Vagina (tissue), 2 donors: Measurements from ENCODE around the gene CDKN2AIP.

Experiments
- POLR2A ChIP-seq, 2 donors: fragments of 450-650 bp; IDR thresholded peaks; one replicate each; pipeline ENCODE4 v1.6.1; 2017; ENCODE audit warnings: antibody characterized with exemption in 2 of 2, mild to moderate bottlenecking in 2 of 2, moderate library complexity in 2 of 2
- POLR2AphosphoS5 ChIP-seq, 2 donors: sonication (generic); formaldehyde crosslinking; IDR thresholded peaks; one replicate each; pipeline ENCODE4 v1.9.0; 2017; ENCODE audit warnings: antibody characterized with exemption in 2 of 2, mild to moderate bottlenecking in 2 of 2, low read depth in 1 of 2; ENCODE audit not compliant: insufficient read depth in 1 of 2
- TF ChIP-seq, protein P1 (sequence below), 3 experiments: fragments of 450-650 bp in 2 of 3; fragments of 200-600 bp in 1 of 3; sonication (generic) in 1 of 3; IDR thresholded peaks; one replicate each; pipeline ENCODE4 v1.5.1; 2017 to 2019; ENCODE audit warnings: antibody characterized with exemption in 3 of 3, mild to moderate bottlenecking in 2 of 3, moderate library complexity in 2 of 3

DNA sequence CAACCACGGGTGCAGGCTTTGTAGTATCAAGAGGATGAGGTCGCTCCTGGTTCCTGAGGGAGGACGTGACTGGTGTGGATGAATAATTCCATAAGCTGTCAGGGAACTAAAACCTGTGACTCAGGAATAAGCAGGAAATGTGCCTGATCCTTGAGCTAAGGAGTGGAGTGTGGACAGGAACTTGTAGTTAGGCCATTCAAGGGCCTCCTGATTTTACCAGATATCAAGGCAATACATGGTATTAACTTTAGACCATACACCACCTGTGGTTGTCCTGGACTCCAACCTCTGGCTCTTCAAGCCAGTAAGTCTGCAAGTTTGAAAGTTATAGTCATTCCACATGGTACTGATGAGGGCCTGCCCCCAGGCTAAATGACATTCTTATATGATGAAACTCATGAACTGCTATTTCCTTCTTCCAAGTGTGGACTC lies 48.4 kb downstream of the CDKN2AIP start:
- TF ChIP-seq, protein P1, sequence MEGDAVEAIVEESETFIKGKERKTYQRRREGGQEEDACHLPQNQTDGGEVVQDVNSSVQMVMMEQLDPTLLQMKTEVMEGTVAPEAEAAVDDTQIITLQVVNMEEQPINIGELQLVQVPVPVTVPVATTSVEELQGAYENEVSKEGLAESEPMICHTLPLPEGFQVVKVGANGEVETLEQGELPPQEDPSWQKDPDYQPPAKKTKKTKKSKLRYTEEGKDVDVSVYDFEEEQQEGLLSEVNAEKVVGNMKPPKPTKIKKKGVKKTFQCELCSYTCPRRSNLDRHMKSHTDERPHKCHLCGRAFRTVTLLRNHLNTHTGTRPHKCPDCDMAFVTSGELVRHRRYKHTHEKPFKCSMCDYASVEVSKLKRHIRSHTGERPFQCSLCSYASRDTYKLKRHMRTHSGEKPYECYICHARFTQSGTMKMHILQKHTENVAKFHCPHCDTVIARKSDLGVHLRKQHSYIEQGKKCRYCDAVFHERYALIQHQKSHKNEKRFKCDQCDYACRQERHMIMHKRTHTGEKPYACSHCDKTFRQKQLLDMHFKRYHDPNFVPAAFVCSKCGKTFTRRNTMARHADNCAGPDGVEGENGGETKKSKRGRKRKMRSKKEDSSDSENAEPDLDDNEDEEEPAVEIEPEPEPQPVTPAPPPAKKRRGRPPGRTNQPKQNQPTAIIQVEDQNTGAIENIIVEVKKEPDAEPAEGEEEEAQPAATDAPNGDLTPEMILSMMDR (IDR thresholded peaks at IDR 0.05) = no peak
- TF ChIP-seq POLR2A (IDR thresholded peaks at IDR 0.05) = no peak
- no peak for TF ChIP-seq POLR2AphosphoS5 (IDR thresholded peaks at IDR 0.05; ENCODE audit: insufficient read depth in 1 of 2, low read depth in 1 of 2)
